HG03342 (cell line): ENCODE results near the gene TTLL1.
"Not testable (repeated sequence)": the region's sequence is repeated elsewhere in the genome, so short reads cannot be mapped to it uniquely, and the experiment has no call there.

Experiments used
- ATAC-seq: cut with Tn5 transposase; IDR thresholded peaks from one replicate; pipeline ENCODE4 v1.9.1; 2021; ENCODE audit warnings: mild to moderate bottlenecking, moderate library complexity; ENCODE audit not compliant: unreplicated experiment

TTLL1 gene

DNA sequence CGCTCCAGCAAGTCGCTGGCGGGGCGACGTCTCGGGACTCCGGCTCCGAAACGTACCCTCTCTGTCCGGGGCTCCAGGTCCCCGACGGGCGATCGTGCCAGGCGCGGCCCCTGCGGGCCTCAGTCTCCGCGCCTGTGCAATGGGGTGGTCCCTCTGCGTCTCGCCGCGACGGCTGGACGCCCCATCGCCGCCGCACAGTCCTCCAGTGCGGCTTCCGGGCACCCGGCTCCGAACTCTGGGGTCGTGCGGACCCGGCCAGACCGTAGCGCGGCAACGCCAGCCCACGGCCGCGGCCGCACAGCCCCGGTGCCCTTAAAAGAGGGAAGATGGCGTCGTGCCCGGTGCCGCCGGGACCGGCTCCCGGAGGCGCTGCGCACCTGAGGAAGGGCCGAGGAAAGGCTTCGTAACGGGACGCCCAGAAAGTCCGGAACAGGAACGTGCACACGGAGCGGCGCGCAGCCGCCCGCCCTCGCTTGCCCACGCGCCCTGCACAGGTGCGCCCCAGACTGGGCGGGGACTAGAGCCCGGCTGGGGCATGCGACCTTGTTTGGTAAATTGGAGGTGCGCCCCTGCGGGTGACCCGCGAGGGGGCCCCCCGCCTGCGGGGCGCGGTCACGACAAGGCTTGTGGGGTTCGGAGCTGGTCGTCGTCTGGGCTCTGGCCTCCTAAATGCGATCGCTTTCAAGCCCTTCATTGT is 21.9 kb upstream of the TTLL1 start:
- ATAC-seq = no peak

DNA sequence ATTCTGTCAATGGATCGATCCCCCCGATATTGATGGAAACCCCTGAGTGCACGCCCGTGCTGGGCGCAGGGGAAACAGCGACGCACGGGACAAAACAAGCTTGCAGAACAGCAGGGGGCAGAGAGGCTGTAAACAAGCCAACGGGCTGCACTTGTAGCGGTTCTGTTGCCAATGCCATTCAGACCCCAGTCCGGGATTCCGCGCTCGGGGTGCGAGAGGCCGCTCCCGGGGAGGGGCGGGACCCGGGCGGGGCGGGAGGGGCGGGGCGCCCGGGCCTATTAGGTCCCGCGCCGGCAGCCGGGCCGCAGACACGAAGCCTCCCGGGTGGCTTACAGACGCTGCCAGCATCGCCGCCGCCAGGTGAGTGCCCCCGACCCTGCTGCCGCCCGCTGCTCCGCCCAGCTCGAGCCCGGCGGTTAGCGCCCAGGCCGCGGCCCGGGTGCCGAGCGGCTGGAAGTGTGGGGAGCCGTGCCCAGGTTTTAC is 21.3 kb upstream of the TTLL1 start, which contains the start of gene BIK:
BIK (plus strand) TSS at position 307 of the 483 bp plus-strand sequence. CDS start 13,273 bp downstream, outside the sequence.
- ATAC-seq = no peak

DNA sequence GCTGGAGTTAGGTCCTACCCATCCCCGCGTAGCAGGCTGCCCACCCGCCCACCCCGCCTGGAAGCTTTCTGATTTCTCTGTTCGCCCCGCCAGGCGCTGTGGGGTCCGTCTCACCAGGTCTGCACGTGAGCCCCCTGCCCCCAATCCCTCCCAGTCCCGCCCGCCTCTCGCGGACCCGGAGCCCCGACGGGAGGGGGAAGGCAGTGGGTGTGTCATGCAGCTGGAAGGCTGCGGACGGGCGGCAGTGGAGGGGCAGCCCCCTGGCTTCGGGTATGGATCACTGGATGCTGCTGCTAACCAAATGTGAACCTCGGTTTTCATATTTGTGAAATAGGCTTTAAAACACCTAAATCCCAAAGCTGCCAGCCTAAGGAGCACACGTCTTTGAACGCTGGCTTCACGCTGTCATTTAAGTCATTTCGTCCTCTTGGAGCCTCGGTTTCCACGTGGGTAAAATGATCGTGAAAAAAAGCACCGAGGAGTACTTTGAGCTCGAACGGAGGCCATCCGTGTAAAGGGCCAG is 20.8 kb upstream of the TTLL1 start:
- no peak for ATAC-seq

- no peak for ATAC-seq
Measured at GRCh38 chr22:43109511-43109910, 20.3 kb upstream of the TTLL1 start.

DNA sequence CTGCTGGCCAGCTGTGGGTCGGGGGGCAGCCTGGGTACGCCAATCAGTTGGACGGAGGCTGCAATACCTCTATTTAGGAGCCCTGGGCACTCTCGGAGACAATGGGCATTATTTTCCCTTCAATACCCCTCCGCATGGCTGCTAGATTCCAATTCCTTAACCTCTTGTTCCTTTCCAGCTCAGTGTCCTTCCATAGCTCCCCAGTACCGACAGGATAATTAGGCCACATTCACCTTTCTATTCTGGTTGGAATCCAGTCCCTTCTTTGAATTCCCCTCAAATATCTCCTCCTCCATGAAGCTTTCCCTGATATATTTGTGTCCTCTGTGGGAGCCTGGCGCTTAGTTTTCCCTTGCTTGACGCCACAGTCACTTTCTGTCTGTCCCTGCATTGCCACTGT is 17.1 kb upstream of the TTLL1 start:
- ATAC-seq = no peak

DNA sequence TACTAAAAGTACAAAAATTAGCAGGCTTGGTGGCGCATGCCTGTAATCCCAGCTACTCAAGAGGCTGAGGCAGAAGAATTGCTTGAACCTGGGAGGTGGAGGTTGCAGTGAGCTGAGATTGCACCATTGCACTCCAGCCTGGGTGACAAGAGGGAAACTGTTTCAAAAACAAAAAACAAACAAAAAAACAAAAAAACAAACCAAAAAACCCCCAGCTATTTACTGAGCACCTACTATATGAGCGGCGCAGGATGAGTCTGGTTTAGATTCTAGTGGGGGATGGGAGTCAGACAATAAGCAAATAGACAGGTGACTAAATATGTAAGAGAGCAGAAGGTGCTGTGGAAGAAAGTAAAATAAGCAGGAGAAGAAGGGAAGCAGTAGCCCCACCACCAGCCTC is 15.8 kb upstream of the TTLL1 start:
- ATAC-seq = not testable (repeated sequence)

GRCh38 chr22:43104056-43104625 is 14.9 kb upstream of the TTLL1 start:
- not testable (repeated sequence) for ATAC-seq

DNA sequence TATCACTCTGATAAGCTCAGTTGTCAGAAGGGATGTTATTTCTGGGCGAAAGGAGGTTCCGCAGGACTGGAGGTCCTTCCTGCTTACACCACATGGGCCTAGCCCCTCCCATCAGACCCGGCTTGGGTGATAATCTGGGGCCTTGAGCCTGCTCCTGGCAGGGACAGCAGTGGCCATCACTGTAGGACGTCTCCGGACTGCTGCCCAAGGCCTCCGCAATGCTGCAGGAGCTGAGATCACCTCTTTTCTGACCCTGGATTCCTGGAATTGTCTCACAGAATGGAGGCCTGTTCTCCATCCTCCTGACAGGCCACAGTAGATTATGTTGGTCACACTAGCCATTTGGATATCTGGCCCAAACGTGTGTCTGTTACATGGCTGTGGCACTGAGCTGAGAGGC is 12.1 kb upstream of the TTLL1 start:
- no peak for ATAC-seq

DNA sequence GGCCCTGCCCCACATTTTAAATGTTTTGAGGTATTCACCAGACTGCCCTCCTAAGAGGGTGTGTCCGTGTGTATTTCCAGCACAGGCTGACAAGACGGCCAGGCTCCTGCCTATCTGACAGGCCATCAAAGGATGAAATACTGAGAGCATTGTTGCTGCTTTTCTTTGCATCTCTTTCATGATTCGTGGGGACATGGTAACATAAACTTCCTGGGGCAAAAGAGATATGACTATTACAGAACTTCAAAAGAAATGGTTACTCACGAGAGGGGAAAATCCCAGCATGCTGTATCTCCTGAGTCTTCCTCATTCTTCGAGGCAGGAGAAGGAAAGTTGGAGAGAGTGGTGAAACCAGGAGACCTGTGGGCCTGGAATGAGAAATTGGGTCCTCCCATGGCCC is 11.0 kb upstream of the TTLL1 start:
- ATAC-seq = no peak

DNA sequence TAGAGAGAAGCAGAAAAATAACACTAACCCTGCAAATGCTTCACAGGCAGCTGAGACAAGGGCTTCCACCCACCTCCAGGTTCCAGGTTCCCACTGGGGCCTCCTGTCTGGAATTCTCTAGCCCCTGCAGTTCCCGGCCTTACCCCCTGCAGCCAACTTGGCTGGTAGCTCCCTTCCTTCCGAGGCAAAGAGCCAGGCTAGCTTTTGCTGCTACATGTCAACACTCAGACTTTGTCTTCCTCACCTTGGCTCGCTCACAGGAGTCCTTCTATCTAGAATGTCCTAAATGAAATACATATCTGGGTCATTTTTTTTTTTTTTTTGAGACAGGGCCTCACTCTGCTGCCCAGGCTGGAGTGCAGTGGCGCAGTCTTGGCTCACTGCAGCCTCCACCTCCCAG is 9.9 kb upstream of the TTLL1 start:
- no peak for ATAC-seq

DNA sequence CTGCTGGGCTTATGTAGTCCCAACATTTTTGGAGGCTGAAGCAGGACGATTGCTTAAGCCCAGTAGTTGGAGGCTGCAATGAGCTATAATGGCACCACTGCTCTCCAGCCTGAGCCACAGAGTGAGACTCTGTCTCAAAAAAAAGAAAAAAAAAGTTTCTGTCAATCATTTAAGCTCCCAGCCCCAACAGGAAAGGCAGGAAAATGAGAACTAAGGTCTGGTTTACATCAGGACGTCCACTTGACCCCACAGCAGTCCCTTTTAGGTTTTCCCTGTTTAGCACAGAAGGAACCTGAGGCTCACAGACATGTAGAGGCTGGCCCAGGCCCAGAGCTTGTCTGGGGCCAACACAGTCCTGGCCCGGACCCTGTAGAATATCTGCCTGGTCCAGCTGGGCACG is 9.2 kb upstream of the TTLL1 start:
- ATAC-seq = no peak

DNA sequence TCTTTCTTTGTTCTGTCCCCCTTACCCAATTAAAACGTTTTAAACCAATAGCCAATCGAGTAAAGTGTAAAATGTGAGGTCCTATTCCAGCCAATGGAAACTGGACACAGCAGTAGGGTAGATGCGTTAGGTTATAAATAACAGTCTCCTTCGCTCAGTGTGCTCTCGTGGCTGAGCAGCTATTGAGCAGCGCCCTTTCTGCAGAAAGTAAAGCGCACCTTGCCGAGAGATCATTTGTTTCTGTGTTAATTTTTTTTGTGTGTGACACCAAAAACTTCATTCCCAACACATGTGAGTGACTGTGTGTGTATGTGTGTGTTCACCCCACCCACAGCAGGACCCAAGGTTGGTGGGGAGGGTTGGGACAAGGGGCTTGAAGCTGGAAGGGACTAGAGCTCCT is 7.2 kb upstream of the TTLL1 start:
- no peak for ATAC-seq

- ATAC-seq = no peak
Measured at GRCh38 chr22:43094551-43094950, 5.4 kb upstream of the TTLL1 start.

DNA sequence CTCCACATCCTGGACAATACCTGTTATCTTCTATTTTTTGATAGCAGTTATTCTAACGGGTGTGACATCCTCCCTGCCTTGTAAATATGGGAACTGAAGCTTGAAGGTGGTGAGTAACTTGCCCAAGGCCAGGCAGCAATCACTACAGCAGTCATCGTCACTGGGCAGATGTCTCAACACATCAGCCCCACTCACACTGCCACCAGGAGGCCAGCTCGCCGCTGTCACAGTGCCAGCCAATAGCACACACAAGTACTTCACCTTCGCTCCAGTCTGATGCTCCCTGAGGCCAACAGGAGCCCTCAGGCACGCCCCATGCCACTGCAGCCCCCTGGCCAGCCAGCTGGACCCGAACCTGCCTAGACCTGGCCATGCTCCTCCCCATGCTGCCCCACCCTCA is 4.9 kb upstream of the TTLL1 start:
- ATAC-seq = no peak

DNA sequence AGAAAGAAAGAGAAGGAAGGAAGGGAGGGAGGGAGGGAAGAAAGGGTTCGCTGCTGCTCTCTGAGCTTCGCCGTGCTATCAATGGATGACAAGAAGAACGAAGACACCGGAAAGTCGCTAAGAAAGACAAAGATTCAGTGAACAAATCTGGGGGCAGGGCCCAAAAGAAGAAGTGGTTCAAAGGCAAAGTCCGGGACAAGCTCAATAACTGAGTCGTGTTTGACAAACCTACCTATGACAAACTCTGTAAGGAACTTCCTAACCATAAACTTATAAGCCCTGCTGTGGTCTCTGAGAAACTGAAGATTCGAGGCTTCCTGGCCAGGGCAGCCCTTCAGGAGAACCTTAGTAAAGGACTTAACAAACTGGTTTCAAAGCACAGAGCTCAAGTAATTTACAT is 2.9 kb upstream of the TTLL1 start:
- no peak for ATAC-seq

GRCh38 chr22:43090130-43090789 is 1.1 kb upstream of the TTLL1 start:
- ATAC-seq = no peak

DNA sequence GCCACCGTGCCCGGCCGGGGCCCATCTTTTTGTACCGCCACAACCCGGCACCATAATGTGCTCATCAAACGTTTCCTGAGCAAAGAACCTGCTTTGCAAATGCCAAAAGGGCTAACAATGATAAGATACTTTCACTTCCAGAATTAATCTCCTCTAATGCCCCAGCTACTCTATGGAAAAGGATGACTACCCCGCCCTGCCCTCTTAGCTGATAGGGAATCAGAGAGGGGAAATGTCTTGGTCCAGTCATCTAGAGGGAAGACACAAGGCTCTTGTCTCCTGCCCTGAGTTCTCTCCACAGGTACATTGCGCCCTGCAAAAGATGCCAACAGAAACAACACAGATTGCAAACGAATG is 586 bp downstream of the TTLL1 start:
- ATAC-seq = no peak

- no peak for ATAC-seq
Measured at GRCh38 chr22:43085658-43086606, 3.3 kb downstream of the TTLL1 start.

DNA sequence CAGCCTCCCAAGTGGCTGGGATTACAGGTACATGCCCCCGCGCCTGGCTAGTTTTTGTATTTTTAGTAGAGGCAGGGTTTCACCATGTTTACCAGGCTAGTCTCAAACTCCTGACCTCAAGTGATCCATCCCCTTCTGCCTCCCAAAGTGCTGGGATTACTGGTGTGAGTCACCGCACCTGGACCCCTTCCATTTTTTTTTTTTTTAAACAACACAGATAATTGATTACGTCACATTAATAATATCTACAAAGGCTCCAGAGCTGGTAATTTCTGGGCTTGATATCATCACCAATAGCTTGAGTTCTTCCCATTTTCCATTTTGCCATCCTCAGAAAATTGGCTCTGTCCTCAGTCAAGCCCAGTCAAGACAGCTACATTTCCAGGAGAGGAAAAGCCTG is 7.2 kb downstream of the TTLL1 start:
- ATAC-seq = no peak

- no peak for ATAC-seq
Measured at GRCh38 chr22:43080616-43081015, 8.6 kb downstream of the TTLL1 start.

DNA sequence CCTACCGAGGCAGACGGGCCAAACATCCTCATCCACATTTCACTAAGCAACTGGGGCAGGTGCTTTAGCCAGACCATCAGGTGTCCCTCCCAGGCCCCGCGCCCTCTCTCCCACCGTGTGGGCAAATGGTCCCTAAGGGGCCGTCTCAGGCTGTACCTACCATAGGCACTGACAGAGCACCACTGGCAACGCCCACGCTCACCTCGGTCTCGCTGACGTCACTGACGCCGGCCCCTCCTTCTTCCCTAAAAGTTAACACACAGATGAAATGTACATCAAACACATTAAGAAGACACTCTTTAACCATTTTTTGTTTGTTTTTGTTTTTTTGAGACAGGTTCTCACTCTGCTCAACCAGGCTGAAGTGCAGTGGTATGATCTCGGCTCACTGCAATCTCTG is 9.4 kb downstream of the TTLL1 start:
- ATAC-seq = no peak
